ENCODE measurements around the gene CGREF1. TPM values are rescaled to one million over a fixed set of nuclear protein-coding genes. Genes with fewer than 3 reads are reported as not detected.
A peak's percentile ranks its signal among the peaks of the same experiment; 100 is the strongest.

The CGREF1 gene
- total and polyA plus RNA-seq, 2 donors (not counting 1 experiment from before 2014, with no cell fraction given), result not detected

- TF ChIP-seq EZH2 (IDR thresholded peaks at IDR 0.05; ENCODE audit: borderline replicate concordance, insufficient read depth, low read depth, low read length, poor library complexity, severe bottlenecking) (no peak), CTCF (IDR thresholded peaks at IDR 0.05) (no peak)
- Mint-ChIP-seq H3K4me1 (peaks cover 62% of the 10 kb centered on the region), H3K27ac (peak within 1 kb of the TSS; percentile 95), H3K9me3 (ENCODE audit: insufficient read depth) (no peaks in the 10 kb centered on the region), H3K4me3 (peak within 1 kb of the TSS; percentile 99), H3K27me3 (no peaks in the 10 kb centered on the region)
- ChIA-PET CTCF (interaction anchor here (0.8 to 3.3 kb wide), 11 partner anchors 10 to 557 kb away, joined by 3 to 30 read pairs (median 7); partner anchors contain the start of genes AGBL5, CCDC121, KHK and TMEM214), POLR2A (interaction anchor here (0.5 to 3.4 kb wide), 8 partner anchors 10 to 299 kb away, joined by 3 to 48 read pairs (median 5); partner anchors contain the start of genes AGBL5, ATRAID, KHK and PREB)
- peak within 1 kb of the TSS; percentile 64 to 87 for H3K27ac ChIP-seq (ENCODE audit: low read length in 2 of 2)
- peak within 1 kb of the TSS; percentile 83 for H3K9ac ChIP-seq (ENCODE audit: low read length)
- H2AFZ ChIP-seq (ENCODE audit: insufficient read depth, low read depth, low read length, poor library complexity, severe bottlenecking), result peak within 1 kb of the TSS; percentile 82
- peak within 1 kb of the TSS; percentile 79 to 91 (median 88) for H3K4me3 ChIP-seq (ENCODE audit: control extremely low read depth in 1 of 5, extremely low read depth in 1 of 5, insufficient read depth in 1 of 5, low read depth in 2 of 5, low read length in 4 of 5)
- peak within 1 kb of the TSS; percentile 90 for H3K4me2 ChIP-seq (replicated peaks; ENCODE audit: low read depth, low read length, poor library complexity, severe bottlenecking)
- H3K27me3 ChIP-seq (replicated peaks in 1 of 4; ENCODE audit: control extremely low read depth in 1 of 4, control insufficient read depth in 3 of 4, insufficient read depth in 4 of 4, low read length in 3 of 4), result no peaks in the 10 kb centered on the region
- no peaks in the 10 kb centered on the region for H3K9me3 ChIP-seq (ENCODE audit: control extremely low read depth in 1 of 3, control insufficient read depth in 2 of 3, insufficient read depth in 1 of 3, low read length in 2 of 3)
- H3K79me2 ChIP-seq (ENCODE audit: control insufficient read depth, insufficient read depth, low read length), result peaks cover 33% of the 10 kb centered on the region
- H3K36me3 ChIP-seq (replicated peaks in 1 of 2; ENCODE audit: control extremely low read depth in 1 of 2, control insufficient read depth in 1 of 2, extremely low read depth in 1 of 2, insufficient read depth in 2 of 2, low read length in 1 of 2), result peaks cover 6 to 29% of the 10 kb centered on the region in 2 experiments
- peak; percentile 93 for DNase-seq
- under 1% methylated on average over 85 of the region's 86 CpGs for WGBS (ENCODE audit: insufficient coverage)
- peaks cover 35 to 43% of the 10 kb centered on the region in 2 donors for H3K4me1 ChIP-seq (ENCODE audit: control insufficient read depth in 2 of 2, insufficient read depth in 2 of 2, low read length in 2 of 2)
- ATAC-seq (ENCODE audit: low read depth), result peak; percentile 95
- intact Hi-C loops (cut with micrococcal nuclease), result loop anchor here (1.0 to 2.0 kb wide), 7 partner anchors 10 to 299 kb away; partner anchors contain the start of genes AGBL5, EIF2B4, KHK and PREB
- peaks cover 17% of the 10 kb centered on the region for H4K20me1 ChIP-seq (ENCODE audit: control insufficient read depth, insufficient read depth, low read length, poor library complexity, severe bottlenecking)
Measured at GRCh38 chr2:27071277-27071989, 47.5 kb downstream of the CGREF1 start, which contains the start of gene OST4. TSS of gene OST4 (minus strand) at chr2:27071654.
